ENCODE data around the gene FAM98B.

- no peak for TF ChIP-seq CTCF (conservative IDR thresholded peaks at IDR 0.05; ENCODE audit: low read length)
- no peak for TF ChIP-seq EZH2phosphoT487 (IDR thresholded peaks at IDR 0.05; ENCODE audit: borderline replicate concordance, low read depth, low read length)
Measured at GRCh38 chr15:38530113-38530512, 76.2 kb downstream of the FAM98B start.

Data from OCI-LY7 (cell line).